GM18861 (cell line): Measurements from ENCODE around the gene CD46.
A peak's percentile ranks its signal among the peaks of the same experiment; 100 is the strongest.

Source experiments
- ATAC-seq: cut with Tn5 transposase; IDR thresholded peaks from one replicate; pipeline ENCODE4 v1.9.1; 2021; ENCODE audit not compliant: unreplicated experiment

The CD46 gene

DNA sequence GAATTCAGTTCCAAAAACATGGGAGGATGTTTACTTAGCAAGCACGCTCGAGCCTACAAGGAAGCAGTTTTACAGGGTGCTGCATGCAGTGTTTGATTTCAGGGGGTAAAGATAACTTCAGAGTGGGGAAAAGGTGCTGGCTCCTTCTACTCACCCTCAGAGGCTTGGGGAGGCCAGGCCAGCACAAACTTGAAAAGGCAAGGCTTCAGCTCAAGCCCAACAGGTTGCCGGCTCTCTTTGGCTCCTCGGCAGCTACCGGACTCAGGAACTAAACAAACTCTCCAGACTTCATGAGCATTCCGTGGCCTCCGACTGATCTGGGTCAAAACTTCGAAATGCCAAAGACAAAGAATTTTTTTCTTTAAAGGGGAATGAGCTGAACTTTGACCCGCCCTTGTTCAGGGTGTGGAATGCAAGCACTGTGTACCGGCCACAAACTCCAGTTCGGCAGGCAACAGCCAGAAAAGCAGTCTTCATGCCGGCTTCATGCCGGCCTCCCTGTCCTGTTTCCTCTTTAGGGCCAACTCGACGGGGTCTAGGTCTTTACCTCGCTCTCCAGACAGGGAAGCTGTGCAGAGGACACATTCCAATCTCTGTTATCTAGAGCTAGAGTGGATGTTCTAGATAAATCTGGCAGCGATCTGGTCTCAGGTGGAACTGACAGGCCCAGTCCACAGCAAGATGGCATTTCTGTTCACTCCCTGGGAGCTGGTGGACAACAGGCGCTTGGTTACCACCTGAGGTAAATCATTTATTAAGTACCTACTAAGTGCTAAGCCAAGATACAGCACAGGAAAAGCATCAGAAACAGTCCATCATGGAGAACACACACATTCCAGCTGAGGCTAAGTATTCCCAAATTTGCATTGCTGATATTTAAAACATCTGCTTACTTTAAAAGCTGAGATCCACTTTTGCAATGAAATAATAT is 75.0 kb downstream of the CD46 start:
- no peak for ATAC-seq

DNA sequence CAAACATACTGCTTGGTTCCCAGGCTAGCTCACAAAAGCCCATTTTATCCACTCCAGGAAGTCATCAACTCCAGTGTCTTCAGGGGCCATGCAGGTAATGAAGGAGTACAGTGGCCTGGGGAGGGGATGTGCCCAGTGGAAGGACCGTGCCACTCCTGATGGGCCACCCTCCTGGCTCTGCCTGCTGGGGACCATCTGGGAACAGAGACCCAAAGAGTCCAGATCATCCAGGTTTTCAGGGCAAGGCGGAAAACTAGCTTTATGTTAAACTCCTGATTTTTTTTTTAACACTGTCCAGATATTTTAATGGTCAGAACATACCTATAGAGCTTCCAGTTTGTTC is 75.6 kb downstream of the CD46 start:
- no peak for ATAC-seq

DNA sequence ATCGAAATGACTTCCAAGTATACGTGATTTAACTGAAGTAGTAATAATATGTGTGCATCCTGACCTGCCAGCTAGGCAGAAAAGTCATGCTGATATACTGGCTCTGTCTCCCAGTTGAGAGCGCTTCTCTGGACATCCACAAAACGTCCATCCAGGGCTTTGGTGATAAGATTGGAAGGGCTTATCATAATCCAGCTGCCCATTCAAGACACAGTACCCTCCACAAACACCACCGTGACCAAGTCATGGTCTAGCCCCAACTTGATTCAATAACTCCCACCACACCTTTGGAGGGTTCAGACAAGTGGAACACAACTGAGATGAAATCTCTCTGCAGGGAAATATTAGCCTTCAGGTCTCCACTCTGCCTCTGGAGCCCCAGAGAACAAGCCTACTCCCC is 76.2 kb downstream of the CD46 start:
- ATAC-seq, result no peak

DNA sequence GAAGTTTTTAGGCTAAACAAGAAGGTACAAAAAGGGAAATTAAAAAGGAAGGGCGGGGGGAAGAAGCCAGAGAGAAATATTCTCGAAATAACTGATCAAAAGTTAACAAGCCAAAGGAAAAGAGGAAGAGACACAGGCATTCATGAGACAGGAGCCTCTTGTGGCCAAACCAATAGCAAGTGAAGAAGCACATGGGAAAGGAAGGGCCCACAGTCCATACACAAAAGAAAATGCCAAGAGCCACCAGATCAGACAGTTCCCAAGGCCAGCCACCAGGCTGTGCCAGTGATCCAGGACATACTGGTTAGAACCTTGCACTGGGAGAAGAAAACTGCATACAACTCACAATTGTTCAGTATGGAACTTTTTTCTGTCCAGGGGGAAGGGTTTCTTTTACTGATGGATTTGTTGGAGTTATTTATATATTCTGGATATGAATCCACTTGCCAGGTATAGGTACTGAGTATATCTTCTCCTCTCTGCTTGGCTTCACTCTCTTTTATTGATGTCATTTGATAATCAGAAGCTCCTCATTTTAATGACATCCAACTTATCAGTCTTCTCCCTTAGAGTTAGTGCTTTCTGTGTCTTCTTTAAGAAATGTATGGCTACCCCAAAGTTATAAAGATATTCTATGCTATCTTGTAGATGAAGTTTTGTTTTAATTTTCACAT is 76.8 kb downstream of the CD46 start:
- ATAC-seq, result peak; percentile 21

DNA sequence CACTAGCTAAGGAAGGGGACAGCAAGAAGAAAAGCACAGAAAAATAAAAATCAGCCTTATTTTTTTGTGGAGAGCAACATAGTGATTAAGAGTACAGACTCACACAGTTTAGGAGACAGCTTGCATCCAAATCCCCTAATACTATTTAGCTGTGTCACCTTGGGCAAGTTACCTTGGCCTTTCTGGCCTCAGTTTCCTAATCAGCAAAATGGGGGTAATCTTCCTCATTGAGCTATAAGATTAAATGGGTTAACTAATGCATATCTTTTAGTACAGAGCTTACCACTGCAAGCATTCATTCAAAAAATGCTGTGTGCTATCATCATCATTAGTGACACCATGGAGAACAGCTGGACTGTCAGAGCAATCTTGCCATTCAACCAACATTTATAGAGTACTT is 77.7 kb downstream of the CD46 start:
- ATAC-seq, result no peak

DNA sequence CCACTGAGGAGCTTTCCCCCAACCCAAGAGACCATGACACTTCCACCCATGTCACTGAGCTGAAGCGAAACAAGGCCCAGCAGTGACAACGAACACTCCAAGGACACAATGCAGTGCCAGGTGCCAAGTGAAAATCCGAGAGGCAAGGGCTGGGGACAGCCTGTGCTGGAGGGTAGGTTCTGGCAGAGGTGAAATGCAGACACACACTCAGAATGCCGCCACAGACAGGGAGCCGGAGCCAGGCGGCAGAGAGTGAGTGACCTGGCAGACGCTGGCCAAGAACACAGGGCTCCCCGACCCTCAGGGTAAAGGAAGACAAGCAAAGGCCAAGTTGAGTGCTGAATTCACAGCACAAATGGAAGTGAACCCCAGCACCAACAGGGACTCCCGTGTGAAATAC is 78.9 kb downstream of the CD46 start:
- no peak for ATAC-seq

DNA sequence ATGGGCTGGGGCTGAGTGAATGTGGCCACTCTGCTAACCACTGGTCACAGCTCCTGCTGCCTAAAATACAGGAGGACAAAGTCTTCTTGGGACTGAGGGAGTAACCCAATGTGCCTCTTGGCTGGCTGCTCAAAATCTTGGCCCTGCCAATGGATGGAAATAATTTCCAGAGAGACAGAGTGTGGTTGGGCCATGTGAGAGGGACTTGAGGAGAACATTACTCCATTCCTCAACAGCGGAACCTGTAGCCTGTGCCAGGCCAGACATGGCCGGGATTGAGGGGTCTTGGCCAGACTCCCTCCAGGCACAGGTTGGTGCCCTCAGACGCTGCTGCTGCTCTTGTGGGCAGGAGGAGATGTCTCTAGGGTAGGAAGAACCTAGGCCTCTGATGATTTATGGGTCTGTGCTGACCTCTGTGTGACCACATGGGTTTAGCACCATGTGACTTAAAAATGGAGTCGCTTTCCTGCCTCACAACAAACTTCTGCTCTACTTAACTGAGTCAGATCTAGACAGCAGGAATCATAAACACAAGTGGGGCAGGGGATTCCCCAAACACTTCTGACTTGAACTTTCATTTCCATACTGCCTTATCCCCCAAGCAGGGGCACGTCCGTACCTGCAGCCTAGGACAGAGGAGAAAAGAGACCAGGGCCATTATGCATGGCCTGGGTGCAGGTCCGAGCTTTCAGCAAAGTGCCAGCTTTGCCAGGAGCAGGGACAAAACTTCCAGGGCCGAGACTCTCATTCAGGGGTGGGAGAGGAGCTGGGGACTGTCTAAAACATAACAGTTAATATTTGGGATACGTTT is 79.9 kb downstream of the CD46 start:
- peak; percentile 84 for ATAC-seq

DNA sequence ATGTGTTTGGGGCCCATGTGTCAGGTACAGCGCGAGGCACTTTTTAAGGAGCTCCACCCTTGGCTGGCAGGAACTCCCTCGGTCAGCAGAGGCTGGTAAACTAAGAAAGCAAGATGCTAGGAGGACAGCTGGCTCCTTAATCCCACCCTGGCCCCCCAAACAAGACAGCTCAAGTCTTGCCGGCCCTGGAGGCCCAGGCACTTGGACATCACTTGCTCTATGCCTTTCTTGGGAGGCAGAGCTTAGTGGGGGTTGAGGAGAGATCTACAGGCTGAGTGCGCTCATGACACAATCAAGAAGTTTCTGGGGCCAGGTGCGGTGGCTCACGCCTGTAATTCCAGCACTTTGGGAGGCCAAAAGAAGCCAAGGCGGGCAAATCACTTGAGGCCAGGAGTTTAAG is 80.9 kb downstream of the CD46 start:
- no peak for ATAC-seq

DNA sequence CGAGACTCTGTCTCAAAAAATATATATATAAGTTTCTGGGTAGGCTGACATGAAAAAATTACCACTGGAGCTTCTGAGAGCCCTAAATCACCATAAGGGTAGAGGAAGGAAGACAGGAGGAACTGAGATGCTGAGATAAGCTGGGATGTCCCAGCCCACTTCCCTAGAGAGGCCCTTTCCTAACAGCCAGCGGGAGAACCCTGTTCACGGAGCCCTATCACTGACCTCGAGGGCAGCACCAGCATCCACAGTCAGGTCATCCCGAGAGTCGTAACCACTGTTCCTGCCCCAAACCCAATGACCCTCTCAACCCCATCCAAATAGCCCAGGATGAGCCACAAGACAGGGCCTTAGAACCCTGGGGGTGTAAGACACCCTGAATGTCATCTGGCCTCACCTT is 81.5 kb downstream of the CD46 start:
- no peak for ATAC-seq

DNA sequence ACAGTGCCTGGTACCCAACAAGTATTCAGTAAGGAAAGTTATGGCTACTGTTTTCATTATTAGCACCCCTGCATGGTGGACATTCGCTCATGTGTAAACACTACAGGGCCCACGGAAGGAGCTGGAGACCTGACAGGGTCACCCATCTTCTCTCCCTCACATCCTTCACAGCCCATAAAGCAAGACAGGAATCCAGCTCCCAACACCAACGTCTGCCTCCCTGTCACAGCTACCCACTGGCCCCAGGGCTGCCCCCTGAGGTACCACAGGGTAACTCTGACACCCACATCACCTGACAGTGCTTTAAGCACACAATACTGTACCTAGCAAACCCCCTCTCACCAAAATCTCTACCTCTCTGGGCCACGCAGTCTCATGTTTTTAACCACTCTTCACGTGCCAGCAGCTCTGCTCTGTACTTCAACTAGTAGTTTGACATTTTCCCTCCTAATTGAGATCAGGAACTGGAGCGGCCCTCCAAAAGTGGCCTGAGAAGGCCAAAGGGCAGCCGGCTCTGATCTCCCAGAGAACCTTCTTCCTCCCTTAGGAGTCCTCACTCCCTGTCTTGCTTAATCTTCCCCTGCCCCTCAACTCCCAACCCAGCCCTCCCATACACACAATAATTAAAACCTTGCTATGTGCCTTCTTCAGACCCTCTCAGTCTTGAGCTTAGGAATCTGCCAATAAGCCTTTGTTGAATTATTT is 82.3 kb downstream of the CD46 start:
- ATAC-seq, result no peak

DNA sequence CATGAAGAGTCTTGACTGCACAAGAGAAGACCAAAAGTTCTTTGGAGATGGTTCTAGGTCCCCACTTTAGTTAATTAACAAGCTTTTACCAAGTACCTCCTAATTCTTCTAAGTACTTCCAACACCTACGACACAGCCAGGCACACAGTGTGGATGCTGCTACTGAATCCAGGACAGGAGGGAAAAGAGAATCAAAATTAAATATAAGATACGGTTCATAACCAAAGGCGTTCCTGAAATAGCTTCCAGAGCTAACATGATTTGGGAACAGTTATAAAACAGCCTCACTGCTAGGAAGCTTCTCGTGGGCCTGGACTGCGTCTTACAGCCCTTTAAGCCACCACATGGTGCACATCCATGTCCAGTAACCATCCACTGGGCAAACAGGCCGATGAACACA is 84.1 kb downstream of the CD46 start:
- ATAC-seq, result no peak

DNA sequence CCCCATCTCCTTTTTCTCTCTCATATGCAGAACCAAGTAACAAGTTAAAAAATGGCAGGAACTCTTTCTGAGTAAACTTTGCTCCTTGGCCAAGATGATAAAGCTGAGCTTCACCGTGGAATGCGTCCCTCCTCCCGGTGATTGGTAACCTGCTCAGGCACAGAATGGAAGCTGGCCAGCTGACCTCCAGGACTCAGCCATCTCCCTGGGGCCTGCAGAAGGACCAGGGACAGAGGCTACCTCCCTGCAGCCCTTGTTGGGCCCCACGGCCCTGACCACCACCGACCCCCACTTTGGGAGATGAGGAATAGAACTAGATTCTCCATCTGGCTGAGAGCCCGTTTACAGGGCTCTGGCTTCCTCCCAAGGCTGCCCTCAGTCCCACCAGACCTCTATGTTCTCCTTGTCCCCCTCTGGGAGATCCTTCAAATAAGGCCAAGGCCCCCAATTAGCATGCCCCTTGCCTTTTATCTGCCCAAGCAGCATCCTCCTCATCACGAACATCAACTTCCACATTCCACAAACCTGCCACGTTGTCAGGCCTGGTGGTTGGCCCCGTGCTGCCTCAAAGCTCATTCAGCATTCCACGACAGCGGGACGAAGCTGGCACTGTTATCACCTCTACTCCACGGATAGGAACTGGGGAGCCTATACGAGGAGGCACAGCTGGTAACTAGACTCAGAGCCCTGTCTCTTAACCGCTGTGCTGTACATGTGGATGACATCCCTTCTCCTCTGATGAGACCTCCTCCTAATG is 84.9 kb downstream of the CD46 start:
- ATAC-seq, result no peak

DNA sequence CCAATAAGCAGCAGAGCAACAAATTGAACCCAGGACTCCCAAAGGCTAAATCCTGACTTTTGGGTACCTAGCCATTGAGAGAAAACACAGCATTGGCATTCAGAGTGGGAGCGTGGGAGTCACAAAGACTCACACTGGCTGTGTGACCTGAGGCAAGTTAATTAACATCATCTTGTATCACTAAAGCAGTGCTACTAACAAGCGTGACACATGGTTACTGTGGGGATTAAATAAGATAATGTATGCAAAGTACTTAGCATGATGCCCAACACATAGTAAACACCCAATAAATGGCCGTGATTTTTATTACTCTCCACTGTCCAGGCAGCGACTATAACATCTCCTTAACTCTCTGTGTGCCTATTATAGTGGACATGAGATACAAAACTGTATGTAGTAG is 85.8 kb downstream of the CD46 start:
- ATAC-seq, result no peak

DNA sequence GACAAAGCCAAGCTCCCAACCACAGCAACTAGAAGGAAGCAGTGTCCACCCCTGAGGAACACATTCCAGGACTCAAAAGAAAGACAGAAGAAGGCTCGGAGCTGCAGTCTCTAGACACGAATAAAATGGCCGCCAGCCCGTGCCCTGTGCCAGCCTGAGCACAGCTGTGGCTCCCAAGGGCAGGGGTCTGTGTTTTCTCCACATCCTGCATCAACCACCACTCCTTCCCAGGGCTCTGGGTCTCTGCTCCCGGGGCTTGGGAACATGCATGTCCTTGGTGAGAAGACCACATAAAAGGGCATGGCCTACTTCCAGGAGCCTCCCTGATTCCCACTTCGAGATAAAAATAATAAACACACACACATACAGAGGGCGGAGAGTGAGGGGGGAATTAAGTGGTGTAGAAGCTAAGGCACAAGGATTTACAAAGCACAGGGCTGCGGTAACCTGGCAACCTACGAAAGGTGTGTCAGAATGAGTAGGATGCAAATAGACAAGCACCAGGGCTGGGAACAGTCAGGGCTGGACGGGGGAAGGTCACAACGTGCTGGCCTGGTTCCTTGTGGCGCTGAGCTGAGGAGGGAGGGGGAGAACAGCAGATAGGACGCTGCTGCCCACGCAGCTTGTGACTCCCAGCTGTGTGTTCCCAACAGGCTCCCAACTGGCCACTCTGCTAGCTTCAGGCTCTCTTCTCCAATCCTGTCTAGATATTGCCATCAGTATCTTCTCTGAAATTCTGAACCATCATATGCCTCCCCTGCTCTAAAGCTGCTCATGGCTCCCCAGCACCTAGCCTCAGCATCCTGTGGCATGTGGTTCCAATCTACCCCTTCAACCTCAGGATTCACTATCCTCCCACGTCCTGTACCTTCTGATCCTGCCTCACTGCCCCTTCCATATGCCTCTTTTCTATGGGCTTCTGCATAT is 86.6 kb downstream of the CD46 start:
- ATAC-seq, result no peak

DNA sequence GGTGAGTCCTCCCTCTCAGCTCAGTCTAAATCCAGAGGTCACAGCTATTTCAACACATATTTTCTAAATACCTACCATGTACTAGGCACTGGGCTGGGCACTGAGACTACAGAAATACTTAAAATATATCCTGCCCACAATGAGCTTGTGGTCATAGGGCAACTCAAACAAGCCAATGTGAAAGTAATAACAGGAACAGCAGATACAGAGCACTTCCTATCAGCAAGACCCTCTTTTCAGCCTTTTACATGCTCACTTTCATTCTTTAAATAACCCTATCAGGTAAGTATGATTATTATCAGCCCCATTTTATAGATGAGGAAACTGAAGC is 87.2 kb downstream of the CD46 start:
- ATAC-seq, result no peak

DNA sequence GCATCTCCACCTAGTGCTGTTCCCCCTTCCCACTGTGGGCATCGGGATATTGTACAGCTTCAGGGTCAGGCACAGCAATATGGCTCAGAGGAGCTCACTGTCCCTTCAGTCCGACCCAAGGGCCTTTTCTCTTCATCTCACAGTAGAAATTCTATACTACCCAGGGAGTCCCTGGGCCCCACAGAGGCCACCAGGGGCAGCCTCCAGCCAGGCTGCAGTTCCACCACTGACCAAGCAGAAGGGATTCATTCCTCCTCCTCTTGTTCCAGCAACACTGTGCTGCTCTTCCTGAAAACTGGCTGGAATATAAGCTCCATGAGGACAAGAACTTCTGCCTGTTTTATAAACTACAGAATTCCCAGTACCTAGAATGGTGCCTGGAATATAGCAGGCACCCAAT is 88.5 kb downstream of the CD46 start:
- no peak for ATAC-seq

DNA sequence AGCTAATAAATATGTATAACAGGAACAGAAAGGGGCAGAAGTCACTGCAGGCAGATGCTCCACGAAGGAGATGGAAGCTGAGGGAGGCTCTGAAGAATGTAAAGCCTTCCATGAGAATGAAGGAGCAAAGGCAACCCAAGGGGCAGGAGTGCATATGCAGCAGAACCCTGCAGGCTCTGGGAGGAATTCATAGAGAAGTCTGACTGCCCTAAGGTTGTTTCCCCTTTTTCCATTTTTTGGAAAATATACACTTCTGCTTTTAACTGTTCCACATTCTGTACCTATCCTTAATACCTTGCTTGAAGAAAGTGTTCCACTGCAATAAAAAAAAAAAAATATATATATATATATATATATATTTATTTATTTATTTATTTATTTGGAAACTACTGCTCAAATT is 89.4 kb downstream of the CD46 start:
- no peak for ATAC-seq

DNA sequence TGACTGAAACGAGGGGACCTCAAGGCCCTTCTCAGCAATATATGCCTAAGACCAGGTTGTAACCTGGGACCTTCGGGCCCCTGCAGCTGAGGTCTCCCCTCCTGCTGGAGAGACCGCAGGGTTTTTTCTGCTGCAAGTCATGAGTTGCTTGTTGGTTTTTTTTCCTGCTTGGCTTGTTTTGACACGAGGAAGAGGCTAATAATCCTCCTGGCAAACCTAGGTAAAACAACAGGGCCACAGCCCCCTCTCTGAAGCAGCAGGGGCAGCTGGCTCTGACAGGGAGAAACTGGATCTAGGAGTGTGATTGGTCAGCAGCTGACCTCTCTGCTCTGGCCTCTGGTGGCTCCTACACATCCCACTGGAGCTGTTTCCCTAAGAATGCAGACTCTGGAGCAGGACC is 90.0 kb downstream of the CD46 start:
- ATAC-seq, result no peak

DNA sequence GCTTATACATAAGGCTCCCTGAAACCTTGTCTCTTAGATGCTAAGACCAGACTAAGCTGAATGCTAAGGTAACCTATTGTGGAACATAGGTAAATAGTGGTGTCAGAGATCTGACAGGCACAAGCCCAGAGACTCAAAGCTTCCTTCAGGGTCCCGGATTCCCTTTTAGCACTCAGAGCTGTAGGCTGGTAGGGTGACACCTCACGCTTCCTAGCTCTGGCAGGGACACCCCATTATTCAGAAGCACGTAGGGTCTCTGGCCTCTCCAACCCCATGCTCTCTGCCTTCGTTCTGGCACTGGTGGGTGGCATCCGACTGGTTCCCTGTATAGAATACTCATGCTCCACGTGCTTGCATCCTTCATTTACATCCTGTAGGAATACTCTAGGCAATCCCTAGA is 90.7 kb downstream of the CD46 start:
- no peak for ATAC-seq

DNA sequence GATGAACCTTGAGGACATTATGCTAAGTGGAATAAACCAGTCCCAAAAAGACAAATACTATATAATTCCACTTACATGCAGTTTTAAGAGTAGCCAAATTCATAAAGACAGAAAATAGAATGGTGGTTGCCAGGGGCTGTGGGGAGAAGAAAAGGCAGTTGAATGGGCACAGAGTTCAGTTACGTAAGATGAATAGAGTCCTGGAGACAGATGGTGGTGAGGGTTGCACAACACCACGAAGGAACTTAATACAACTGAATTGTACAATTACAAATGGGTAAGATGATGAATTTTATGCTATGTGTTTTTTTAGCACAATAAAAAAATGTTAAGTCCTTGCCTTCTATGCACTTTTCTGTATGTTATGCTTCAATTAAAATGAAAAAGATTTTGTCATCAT is 92.5 kb downstream of the CD46 start:
- no peak for ATAC-seq
